Measurements from ENCODE around the gene TSBP1. TPM values are rescaled to one million over a fixed set of nuclear protein-coding genes. Genes with fewer than 3 reads are reported as not detected.
A peak's percentile ranks its signal among the peaks of the same experiment; 100 is the strongest.
"Not testable (repeated sequence)": the region's sequence is repeated elsewhere in the genome, so short reads cannot be mapped to it uniquely, and the experiment has no call there.

Gene TSBP1
- total and polyA plus RNA-seq, 9 of the 15 experiments (the other 6 are each of a cell fraction or from before 2014, with no cell fraction given), result not detected

DNA sequence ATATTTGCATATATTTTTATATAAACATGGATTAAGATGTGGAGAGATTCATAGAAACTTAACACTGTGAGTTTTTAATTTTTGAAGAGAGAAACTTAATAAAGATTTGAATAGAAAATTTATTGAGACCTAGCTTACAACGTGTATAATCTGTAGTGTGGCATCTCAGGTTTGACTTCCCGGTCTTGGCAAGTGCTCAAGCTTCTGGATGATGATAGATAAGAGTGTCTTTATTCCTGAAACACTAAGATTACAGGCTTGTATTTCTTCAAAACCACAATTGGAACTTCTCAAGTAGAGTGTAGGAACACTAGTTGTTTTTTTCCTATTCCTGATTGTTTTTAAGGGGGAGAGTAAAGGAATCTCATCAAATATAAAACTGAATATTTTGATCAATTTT lies 83.3 kb downstream of the TSBP1 start (continued):
- TF ChIP-seq ZNF589 (CRISPR knock-in tag; IDR thresholded peaks at IDR 0.05; ENCODE audit: low read depth) (peak; percentile 42; the same call in 1 of the 2 replicates), POLR2H (tag; IDR thresholded peaks at IDR 0.05; ENCODE audit: low read depth) (no peak), STAT5A (IDR thresholded peaks at IDR 0.05; ENCODE audit: borderline replicate concordance, low read length) (peak; percentile 77), CBFA2T3 (IDR thresholded peaks at IDR 0.05) (peak; percentile 90), DPF2 (IDR thresholded peaks at IDR 0.05) (peak; percentile 89), RB1 (IDR thresholded peaks at IDR 0.05; ENCODE audit: low read depth) (no peak), ZEB2 (IDR thresholded peaks at IDR 0.05) (peak; percentile 41; the same call in 1 of the 2 replicates), BCOR (IDR thresholded peaks at IDR 0.05) (peak; percentile 14; the same call in 1 of the 2 replicates), SMARCC2 (IDR thresholded peaks at IDR 0.05; ENCODE audit: low read depth) (peak; percentile 71; the same call in 1 of the 2 replicates)

DNA sequence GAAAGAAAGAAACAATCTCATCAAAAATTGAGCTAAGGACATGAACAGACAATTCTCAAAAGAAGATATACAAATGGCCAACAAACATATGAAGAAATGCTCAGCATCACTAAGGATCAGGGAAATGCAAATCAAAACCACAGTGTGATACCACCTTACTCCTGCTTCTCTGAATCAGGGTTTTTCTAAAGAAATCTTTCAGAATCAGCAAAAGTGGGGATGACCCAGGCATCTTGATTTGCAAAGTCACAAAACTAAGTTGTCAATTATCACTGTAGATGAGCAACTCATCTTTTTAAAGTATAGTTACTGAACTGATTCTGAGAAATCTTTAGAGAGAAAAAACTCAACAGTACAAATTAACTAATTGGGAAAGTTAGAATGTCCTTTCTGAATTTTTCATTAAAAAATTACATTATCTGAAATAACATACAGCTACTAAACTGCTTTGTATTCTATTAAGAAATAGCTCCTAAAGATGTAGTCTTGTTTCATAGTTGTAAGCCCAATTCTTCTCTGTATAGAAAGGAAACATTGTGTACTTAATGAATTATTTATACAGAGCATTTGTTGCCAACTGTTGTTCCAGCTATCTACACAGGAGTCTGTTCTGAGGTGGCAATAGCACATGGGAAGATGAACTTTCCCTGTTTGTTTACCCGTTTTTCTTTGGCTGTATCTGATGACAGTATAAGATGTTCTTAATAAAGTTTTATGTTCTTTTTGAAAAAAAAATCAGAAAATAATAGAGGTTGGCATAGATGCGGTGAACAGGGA lies 97.7 kb downstream of the TSBP1 start:
- BruUV-seq (replicated peaks); H3K27ac ChIP-seq (ENCODE audit: extremely low read depth, low read depth, low read length); ATAC-seq; H3K9me1 ChIP-seq (ENCODE audit: control insufficient read depth, insufficient read depth, low read length); H3K36me3 ChIP-seq (ENCODE audit: control insufficient read depth, insufficient read depth, low read length); H3K9ac ChIP-seq (ENCODE audit: insufficient read depth in 1 of 2, low read depth in 2 of 2, low read length in 2 of 2); CTCF ChIA-PET (ENCODE audit: low intra/inter-chr PET ratio); H3K79me2 ChIP-seq (ENCODE audit: control insufficient read depth, insufficient read depth, low read length); H3K4me3 ChIP-seq; H3K27me3 ChIP-seq (ENCODE audit: control insufficient read depth in 2 of 2, insufficient read depth in 2 of 2, low read length in 2 of 2); in situ Hi-C loops (cut with MboI); FAIRE-seq; H2AFZ ChIP-seq (ENCODE audit: low read depth, low read length); H3K4me1 ChIP-seq (replicated peaks in 1 of 2; ENCODE audit: control insufficient read depth in 2 of 2, insufficient read depth in 2 of 2, low read length in 2 of 2); H3K4me2 ChIP-seq (ENCODE audit: insufficient read depth, low read length); intact Hi-C loops (cut with micrococcal nuclease); H3K9me3 ChIP-seq (replicated peaks; ENCODE audit: control insufficient read depth, insufficient read depth, low read depth, low read length); DNase-seq (ENCODE audit: extremely low read depth in 1 of 4, low spot score in 3 of 4); H4K20me1 ChIP-seq (replicated peaks; ENCODE audit: control insufficient read depth, insufficient read depth, low read length); TF ChIP-seq ZBTB40 (CRISPR knock-in tag; IDR thresholded peaks at IDR 0.05): not testable (repeated sequence)
- peak; percentile 67 for TF ChIP-seq ZBTB40 (IDR thresholded peaks at IDR 0.05)
- WGBS (ENCODE audit: insufficient coverage, low coverage, missing lambda C conversion rate), result 0% methylated on average over 2 of the region's 2 CpGs
- POLR2A ChIA-PET, result interaction anchor here (0.7 kb wide), 1 partner anchor 11 kb away, joined by 3 read pairs; no protein-coding TSS in a partner anchor

Data from K562 (cell line).